Fibroblast of lung (primary cell): Measurements from ENCODE around the gene ASIC3.

ENCODE experiments used
- EZH2 ChIP-seq: IDR thresholded peaks from 2 replicates; pipeline ENCODE4 v1.5.1; 2012; ENCODE audit warnings: low read length, control low read depth, mild to moderate bottlenecking; ENCODE audit errors: missing control alignments
- TF ChIP-seq, protein P1 (sequence below), 2 donors: IDR thresholded peaks in 1 of 2; conservative IDR thresholded peaks in 1 of 2; 1 replicate in 1 of 2; 2 replicates in 1 of 2; pipeline ENCODE4 v1.5.1; 2011 to 2012; ENCODE audit warnings: low read length in 2 of 2, control low read depth in 1 of 2, inconsistent platforms in 1 of 2, low read depth in 1 of 2, mild to moderate bottlenecking in 1 of 2

DNA sequence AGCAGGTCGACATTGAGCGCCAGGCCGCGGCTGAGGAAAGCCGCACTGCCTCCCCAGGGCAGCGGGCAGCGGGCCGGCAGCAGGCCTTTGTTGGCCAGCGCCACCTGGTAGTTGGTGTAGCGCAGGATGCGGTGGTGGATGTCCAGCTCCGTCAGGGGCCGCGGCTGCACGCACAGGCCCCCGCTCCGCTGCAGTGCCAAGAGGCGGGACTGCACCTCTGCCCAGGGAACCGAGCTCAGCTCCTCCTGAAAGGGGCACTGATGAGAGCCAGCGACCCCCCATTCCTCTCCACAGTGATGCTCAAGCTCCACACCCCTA lies 29.2 kb upstream of the ASIC3 start:
- TF ChIP-seq, protein P1, sequence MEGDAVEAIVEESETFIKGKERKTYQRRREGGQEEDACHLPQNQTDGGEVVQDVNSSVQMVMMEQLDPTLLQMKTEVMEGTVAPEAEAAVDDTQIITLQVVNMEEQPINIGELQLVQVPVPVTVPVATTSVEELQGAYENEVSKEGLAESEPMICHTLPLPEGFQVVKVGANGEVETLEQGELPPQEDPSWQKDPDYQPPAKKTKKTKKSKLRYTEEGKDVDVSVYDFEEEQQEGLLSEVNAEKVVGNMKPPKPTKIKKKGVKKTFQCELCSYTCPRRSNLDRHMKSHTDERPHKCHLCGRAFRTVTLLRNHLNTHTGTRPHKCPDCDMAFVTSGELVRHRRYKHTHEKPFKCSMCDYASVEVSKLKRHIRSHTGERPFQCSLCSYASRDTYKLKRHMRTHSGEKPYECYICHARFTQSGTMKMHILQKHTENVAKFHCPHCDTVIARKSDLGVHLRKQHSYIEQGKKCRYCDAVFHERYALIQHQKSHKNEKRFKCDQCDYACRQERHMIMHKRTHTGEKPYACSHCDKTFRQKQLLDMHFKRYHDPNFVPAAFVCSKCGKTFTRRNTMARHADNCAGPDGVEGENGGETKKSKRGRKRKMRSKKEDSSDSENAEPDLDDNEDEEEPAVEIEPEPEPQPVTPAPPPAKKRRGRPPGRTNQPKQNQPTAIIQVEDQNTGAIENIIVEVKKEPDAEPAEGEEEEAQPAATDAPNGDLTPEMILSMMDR (conservative IDR thresholded peaks at IDR 0.05 in 1 of 2, IDR thresholded peaks at IDR 0.05 in 1 of 2; ENCODE audit: low read depth in 1 of 2, low read length in 2 of 2), result no peak
- peak; percentile 29 for TF ChIP-seq EZH2
